Stimulated activated CD4-positive, alpha-beta T cell treated with anti-CD3 and anti-CD28 coated beads, TNF-alpha, amount 100 ng/mL, for 24 hours (primary cell): Measurements from ENCODE around the gene RYR3.

Experiments used
- DNase-seq, 3 experiments: peaks; one replicate each; pipeline ENCODE4 v3.0.0-alpha.2; 2020; ENCODE audit warnings: low read depth in 3 of 3

RYR3 gene

DNA sequence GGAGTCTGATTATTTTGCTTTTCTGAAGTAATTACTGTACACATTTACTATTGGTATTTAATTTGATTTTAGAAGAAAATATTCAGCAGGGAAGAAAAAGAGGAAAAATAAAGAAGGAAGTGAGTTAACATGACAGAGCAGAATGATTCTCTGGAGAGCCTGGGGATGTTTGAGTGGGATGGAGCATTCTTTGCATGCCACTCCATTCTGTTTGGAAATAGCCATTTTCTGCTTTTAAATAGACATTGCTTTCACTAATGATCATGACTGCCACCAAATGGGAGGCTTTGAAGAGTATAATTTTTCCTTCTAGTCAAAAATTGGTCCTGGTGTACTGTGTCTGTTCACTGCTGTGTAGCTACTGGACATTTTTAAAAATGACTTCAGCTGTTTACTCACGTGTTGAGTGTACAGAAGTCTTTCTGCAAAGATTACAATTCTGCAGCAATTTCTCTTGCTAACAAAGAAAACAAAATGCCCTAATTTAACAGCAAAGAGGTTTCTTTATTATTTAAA lies 196.1 kb downstream of the RYR3 start:
- no peak for DNase-seq

DNA sequence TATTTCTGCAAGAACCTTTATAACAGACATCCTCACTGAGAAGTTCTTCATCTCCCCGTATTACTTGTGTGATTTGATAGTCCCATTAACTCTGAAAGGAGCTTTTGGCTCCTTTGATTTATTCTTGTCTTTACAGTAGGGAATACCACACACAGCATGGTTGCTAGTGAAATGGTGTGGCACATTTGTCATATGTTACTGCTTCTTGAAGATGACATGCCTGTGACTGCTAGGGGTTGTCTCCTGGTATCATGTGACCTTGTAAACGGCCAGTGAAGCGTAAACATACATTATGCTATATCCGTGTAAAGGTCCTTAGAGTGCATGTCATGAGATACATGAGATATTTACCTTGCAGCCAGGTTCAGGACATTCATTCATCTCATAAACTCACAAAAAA lies 197.9 kb downstream of the RYR3 start:
- DNase-seq = no peak

DNA sequence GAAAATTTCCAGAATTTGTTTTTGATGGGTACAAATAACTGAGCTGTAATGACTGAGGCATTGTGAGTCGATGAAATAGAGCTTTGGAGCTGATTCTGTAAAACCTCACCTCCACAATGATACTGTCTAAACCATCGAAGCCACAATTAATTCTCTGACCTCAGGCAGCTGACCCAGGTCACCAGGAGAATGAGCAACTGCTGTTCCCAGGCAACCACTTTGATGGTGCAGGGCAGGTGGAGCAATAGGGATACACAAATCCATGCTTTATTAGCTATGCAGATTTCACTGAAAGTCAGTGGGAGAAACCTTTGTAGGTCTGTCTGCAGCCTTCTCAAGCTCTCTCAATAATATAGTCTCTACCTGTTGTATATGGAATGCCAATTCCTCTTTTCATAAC lies 204.4 kb downstream of the RYR3 start:
- no peak for DNase-seq

DNA sequence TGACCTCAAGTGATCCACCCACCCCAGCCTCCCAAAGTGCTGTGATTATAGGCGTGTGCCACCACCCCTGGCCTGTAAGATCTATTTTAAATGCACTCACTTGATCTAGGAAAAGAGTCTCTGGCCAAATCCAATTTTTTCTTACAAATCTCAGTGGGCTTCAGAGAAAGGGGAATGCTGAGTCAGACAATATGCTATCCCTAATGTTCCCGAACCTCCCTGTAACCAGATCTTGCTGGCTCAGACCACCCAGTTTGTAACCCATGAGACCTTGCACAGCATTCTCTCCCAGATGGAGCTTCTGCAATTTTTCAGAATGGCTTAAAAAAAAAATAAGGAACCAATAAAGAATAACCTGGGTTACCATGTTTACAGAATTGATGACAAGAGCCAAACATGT lies 205.8 kb downstream of the RYR3 start:
- DNase-seq = no peak

GRCh38 chr15:33517944-33518343 lies 207.2 kb downstream of the RYR3 start:
- DNase-seq = no peak

GRCh38 chr15:33518421-33518820 lies 207.7 kb downstream of the RYR3 start:
- no peak for DNase-seq

DNA sequence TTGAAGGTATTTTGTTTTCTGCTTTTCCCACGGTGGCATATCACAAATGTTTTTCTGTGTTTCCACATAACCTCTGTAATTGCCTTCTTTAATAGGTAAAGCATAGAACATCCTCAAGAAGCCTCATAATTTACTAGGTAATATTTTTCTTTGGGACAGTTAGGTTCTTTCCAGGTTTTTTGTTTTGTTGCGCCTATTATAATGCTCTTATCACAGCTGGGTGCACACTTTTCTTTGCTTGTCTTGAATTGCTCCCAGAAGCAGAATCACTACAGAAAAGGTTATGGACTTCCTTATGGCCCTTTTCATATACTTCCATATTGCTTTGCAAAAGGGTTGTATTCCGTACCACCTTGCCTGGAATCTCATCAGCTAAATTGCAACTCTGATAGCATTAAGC lies 213.5 kb downstream of the RYR3 start:
- no peak for DNase-seq

GRCh38 chr15:33526532-33526931 lies 215.8 kb downstream of the RYR3 start:
- DNase-seq = no peak

- DNase-seq = no peak
Measured at GRCh38 chr15:33533197-33533596, 222.4 kb downstream of the RYR3 start.

- no peak for DNase-seq
Measured at GRCh38 chr15:33534642-33535041, 223.9 kb downstream of the RYR3 start.

- DNase-seq = no peak
Measured at GRCh38 chr15:33535135-33535534, 224.4 kb downstream of the RYR3 start.

- no peak for DNase-seq
Measured at GRCh38 chr15:33539825-33540573, 229.2 kb downstream of the RYR3 start.

DNA sequence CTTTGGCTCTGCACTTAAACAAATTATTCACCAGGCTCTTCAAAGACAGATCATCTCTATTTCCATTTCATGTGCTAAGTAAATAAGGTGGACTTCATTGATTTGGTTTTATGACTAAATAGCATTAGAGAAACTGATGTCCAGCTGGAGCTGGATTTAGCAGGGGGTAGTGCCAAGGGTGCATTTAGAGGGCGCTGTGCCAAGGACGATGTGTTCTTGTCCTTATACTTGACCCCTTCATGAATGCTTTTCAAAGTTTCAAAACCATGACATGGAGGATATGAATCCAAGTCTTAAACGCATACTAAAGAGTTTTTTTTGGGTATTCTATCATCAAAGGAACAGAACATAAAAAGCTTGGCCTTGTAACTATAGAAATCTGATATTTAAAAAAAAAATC lies 233.2 kb downstream of the RYR3 start:
- DNase-seq = no peak

DNA sequence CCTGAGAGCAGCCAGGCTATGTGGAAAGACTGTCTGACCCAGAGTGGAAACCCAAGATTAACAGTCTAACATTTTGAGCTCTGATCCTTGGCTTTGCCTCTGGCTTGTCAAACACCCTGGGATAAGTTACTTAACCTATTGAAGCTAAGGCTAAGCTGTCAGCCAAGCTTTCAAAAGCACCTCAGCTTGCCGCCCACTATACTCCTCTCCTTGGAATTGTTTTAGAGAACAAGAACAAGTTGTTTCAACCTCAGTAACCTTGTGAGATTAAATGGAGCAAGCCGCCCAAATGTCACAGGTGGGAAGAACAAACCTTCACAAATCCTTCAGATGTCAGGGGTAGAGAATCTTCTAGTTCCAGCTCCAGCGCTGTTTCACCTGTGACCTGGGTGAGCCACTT lies 235.1 kb downstream of the RYR3 start:
- no peak for DNase-seq

- DNase-seq = no peak
Measured at GRCh38 chr15:33547876-33548275, 237.1 kb downstream of the RYR3 start.

- DNase-seq = no peak
Measured at GRCh38 chr15:33551860-33552259, 241.1 kb downstream of the RYR3 start.

- DNase-seq = no peak
Measured at GRCh38 chr15:33553157-33553556, 242.4 kb downstream of the RYR3 start.

DNA sequence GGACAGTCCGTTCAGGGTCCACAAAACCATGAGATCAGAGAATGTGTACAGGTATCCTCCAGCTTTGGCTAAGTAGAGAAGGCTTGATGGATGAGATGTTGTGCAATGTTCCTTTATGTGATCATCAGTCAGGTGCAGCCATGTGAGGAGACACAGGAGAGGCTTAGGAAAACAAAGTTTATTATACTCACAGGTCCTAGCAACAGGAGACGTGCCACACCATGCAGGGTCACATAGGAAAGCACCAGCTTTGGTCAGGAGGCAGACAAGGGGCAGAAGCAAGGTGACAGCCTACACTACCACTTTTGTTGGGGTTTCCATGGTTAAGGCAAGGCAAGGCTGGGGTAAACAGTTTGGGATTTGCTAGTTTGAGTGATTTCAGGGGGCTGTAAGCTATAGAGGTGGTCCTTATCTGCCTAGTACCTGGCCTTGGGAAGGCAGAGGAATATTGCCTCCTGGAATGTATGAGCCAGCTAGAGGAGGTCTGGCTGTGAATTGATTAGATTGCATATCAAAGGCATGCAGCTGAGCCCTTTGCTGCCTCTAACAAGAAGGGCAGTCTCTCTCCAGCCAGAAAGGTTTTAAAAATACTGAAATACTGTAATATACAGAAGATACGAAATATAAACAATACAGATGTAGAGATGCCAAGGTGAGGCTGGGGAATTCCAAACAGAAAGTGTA lies 248.6 kb downstream of the RYR3 start:
- no peak for DNase-seq

DNA sequence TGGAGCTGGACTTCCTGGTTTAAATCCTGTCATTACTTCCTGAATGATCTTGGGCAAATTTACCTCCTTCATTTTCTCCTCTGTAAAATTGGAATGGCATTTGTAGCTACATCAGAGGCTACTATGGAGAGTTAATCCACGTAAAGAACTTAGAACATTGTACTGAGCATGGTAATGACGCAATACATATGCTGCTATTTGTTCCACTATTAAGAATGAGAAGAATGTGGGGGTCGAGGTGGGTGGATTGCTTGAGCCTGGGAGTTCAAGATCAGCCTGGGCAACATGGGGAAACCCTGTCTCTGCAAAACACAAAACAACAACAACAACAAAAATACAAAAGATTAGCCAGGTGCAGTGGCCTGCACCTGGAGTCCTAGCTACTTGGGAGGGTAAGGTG lies 250.6 kb downstream of the RYR3 start:
- no peak for DNase-seq

GRCh38 chr15:33561967-33562366 lies 251.2 kb downstream of the RYR3 start:
- DNase-seq = no peak

DNA sequence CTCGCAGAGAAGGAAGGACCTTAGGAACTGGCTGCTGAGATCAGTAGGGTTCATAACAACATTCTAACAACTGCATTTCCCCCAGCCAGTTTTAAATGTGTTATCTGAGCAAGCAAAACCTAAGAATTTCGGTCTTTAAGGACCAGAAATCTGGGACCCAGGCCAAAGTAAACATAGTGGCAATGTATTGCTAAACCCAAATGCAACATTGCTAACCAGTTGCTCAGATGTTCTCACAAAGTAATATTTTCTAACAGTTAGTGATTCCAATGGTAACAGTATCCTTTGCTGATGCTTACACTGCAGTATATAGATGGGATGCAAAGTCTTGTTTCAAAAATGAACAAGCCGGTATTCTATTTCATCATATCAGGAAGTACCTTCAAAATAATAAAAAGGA lies 254.3 kb downstream of the RYR3 start:
- no peak for DNase-seq

- no peak for DNase-seq
Measured at GRCh38 chr15:33567652-33568051, 256.9 kb downstream of the RYR3 start.

- no peak for DNase-seq
Measured at GRCh38 chr15:33569036-33569435, 258.3 kb downstream of the RYR3 start.
